Hematopoietic multipotent progenitor cell treated with erythropoietin and hydrocortisone succinate and interleukin-3 and kit ligand, for 8 days (in vitro differentiated cells): ENCODE results near the gene TBX21.

Source experiments
- DNase-seq: peaks from one replicate; pipeline ENCODE4 v3.0.0-alpha.2; 2015

The TBX21 gene

GRCh38 chr17:47776330-47777197 is 43.5 kb downstream of the TBX21 start:
- DNase-seq: peak; percentile 64

DNA sequence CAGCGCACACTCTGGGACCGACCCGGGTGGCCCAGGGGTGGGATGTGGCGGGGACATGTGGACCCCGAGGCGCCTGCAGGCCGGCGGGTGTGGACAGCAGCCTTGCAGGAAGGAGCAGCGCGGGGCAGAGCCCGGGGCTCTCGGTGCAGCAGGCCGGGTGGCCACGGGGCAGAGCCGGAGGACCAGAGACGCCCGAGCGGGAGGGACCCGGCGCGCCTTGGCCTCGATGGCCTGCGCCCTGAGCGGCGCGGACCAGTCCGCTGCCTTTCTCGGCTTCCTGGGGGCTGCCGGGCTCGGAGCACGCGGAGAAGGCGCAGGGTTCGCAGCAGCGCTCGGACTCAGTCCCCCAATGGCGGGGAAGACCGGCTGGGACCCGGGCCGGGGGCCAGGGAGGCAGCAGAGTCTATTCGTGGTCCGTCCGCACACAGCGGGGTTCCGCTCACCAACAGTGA is 45.2 kb downstream of the TBX21 start:
- no peak for DNase-seq

- DNase-seq: no peak
Measured at GRCh38 chr17:47781397-47781796, 48.4 kb downstream of the TBX21 start.

GRCh38 chr17:47785538-47786123 is 52.6 kb downstream of the TBX21 start:
- DNase-seq: peak; percentile 35

- peak; percentile 17 for DNase-seq
Measured at GRCh38 chr17:47789611-47790561, 56.9 kb downstream of the TBX21 start.

- no peak for DNase-seq
Measured at GRCh38 chr17:47791025-47791424, 58.0 kb downstream of the TBX21 start.

- DNase-seq: no peak
Measured at GRCh38 chr17:47792457-47792856, 59.4 kb downstream of the TBX21 start.

GRCh38 chr17:47792979-47793378 is 59.9 kb downstream of the TBX21 start:
- no peak for DNase-seq
